ENCODE measurements around the gene GADD45A.
A peak's percentile ranks its signal among the peaks of the same experiment; 100 is the strongest.

Gene GADD45A

DNA sequence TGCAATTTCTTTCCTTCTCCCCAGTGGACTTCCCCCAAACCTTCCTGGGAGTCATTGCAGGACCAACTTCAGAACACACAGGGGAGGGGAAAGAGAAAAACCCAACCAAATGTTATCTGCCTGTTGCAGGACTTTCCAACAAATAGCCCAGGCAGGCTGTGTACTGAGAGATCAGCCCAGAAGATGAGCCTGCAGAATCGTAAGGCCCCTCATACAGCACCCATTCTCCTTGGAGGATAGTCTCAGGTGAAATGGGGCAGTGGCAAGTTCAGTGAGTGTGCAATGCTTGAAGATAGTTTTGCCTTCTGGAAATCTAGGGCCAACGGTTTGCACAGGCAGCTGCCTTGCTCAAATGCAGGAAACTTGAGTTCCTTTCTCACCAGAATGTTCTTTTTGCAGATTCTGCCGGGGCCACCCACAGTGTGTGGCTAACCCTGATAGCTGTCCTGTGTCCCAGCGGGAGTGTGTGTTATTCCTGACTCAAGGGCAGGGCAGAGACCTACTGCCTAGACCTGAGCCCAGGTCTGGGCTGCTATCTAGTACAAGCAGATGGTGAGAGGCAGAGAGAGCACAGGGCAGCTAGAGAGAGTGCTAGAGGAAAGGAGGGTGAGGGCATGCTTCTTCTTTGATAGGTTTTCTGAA, 48.8 kb downstream of the GADD45A start:
- H3K9me2 ChIP-seq (replicated peaks; ENCODE audit: low read depth, low read length): no peaks in the 10 kb centered on the region
- 0 out of 2 replicates have a peak overlapping the region, but pooled peaks have one; percentile 2 for H2AFZ ChIP-seq (ENCODE audit: low read length)
- no peak overlapping the region for H3K4me2 ChIP-seq (ENCODE audit: low read depth, low read length, poor library complexity, severe bottlenecking)
- H3F3A ChIP-seq (ENCODE audit: low read depth): no peaks in the 10 kb centered on the region
- no peaks in the 10 kb centered on the region for H3K9me3 ChIP-seq (ENCODE audit: insufficient read depth, low read depth, low read length)
- H4K20me1 ChIP-seq (ENCODE audit: insufficient read depth, low read length, poor library complexity, severe bottlenecking): no peaks in the 10 kb centered on the region
- H3K4me1 ChIP-seq (ENCODE audit: insufficient read depth, low read length, poor library complexity, severe bottlenecking): peaks cover 8% of the 10 kb centered on the region
- no peaks in the 10 kb centered on the region for H3K36me3 ChIP-seq (ENCODE audit: insufficient read depth, low read length)
- no peak overlapping the region for H3K4me3 ChIP-seq (ENCODE audit: low read length, poor library complexity, severe bottlenecking)
- H3K9ac ChIP-seq (ENCODE audit: low read depth, low read length, poor library complexity, severe bottlenecking): no peak overlapping the region
- TF ChIP-seq EZH2phosphoT487 (IDR thresholded peaks at IDR 0.05; ENCODE audit: borderline replicate concordance): no peak
- TF ChIP-seq, protein P1, sequence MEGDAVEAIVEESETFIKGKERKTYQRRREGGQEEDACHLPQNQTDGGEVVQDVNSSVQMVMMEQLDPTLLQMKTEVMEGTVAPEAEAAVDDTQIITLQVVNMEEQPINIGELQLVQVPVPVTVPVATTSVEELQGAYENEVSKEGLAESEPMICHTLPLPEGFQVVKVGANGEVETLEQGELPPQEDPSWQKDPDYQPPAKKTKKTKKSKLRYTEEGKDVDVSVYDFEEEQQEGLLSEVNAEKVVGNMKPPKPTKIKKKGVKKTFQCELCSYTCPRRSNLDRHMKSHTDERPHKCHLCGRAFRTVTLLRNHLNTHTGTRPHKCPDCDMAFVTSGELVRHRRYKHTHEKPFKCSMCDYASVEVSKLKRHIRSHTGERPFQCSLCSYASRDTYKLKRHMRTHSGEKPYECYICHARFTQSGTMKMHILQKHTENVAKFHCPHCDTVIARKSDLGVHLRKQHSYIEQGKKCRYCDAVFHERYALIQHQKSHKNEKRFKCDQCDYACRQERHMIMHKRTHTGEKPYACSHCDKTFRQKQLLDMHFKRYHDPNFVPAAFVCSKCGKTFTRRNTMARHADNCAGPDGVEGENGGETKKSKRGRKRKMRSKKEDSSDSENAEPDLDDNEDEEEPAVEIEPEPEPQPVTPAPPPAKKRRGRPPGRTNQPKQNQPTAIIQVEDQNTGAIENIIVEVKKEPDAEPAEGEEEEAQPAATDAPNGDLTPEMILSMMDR (conservative IDR thresholded peaks at IDR 0.05; ENCODE audit: low read length): no peak
- H3K79me2 ChIP-seq (ENCODE audit: insufficient read depth, low read length): no peaks in the 10 kb centered on the region
- no peaks in the 10 kb centered on the region for H3K27me3 ChIP-seq (ENCODE audit: insufficient read depth, low read length, poor library complexity, severe bottlenecking)

DNA sequence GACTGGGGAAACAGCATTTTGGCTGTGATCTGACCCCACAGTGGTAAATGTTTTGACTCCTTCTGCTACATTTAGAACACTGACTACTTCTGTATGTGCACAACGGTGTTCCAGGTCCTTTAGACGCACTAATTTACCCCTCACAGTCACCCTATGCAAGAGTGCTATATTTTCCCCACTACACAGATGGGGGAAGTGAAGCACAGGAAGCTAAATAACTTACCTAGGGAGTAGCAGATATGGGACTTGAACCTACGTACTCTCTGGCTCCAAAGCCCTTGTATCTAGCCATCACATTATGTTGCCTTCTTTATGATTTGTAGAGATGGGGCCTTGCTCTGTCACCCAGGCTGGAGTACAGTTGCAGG, 49.3 kb downstream of the GADD45A start:
- Histone ChIP-seq H3K79me2 (ENCODE audit: insufficient read depth, low read length) (no peaks in the 10 kb centered on the region), H3F3A (ENCODE audit: low read depth) (no peaks in the 10 kb centered on the region), H3K4me3 (ENCODE audit: low read length, poor library complexity, severe bottlenecking) (no peak overlapping the region), H3K36me3 (ENCODE audit: insufficient read depth, low read length) (no peaks in the 10 kb centered on the region), H4K20me1 (ENCODE audit: insufficient read depth, low read length, poor library complexity, severe bottlenecking) (no peaks in the 10 kb centered on the region), H3K9me2 (replicated peaks; ENCODE audit: low read depth, low read length) (no peaks in the 10 kb centered on the region), H3K4me2 (ENCODE audit: low read depth, low read length, poor library complexity, severe bottlenecking) (no peak overlapping the region), H3K9ac (ENCODE audit: low read depth, low read length, poor library complexity, severe bottlenecking) (no peak overlapping the region), H3K4me1 (ENCODE audit: insufficient read depth, low read length, poor library complexity, severe bottlenecking) (peaks cover 8% of the 10 kb centered on the region), H3K27me3 (ENCODE audit: insufficient read depth, low read length, poor library complexity, severe bottlenecking) (no peaks in the 10 kb centered on the region), H3K9me3 (ENCODE audit: insufficient read depth, low read depth, low read length) (no peaks in the 10 kb centered on the region), H2AFZ (ENCODE audit: low read length) (0 out of 2 replicates have a peak overlapping the region, but pooled peaks have one; percentile 2)
- TF ChIP-seq, protein P1 (conservative IDR thresholded peaks at IDR 0.05; ENCODE audit: low read length): no peak
- no peak for TF ChIP-seq EZH2phosphoT487 (IDR thresholded peaks at IDR 0.05; ENCODE audit: borderline replicate concordance)

DNA sequence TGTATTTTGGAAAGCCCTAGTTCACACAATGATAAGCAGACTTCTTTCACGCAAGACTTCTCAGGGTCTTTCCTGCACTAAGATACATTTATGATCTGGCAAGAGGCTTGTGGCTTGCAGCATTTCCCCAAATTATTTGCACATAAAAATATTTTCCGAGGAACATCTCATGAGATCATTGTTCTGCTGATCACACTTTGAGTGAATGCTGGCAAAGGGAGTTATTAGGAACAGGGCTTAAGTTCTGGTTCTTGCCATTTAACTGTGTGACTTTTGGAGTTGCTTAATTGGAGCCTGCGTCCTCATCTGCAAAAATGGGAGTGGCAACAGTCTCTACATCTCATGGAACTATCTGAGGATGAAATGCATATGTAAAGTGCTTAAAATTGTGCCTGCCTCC, 50.2 kb downstream of the GADD45A start:
- TF ChIP-seq, protein P1 (conservative IDR thresholded peaks at IDR 0.05; ENCODE audit: low read length): no peak
- TF ChIP-seq EZH2phosphoT487 (IDR thresholded peaks at IDR 0.05; ENCODE audit: borderline replicate concordance): no peak
- Histone ChIP-seq H3K4me2 (ENCODE audit: low read depth, low read length, poor library complexity, severe bottlenecking) (no peak overlapping the region), H2AFZ (ENCODE audit: low read length) (no peak overlapping the region), H3K36me3 (ENCODE audit: insufficient read depth, low read length) (no peaks in the 10 kb centered on the region), H3K4me1 (ENCODE audit: insufficient read depth, low read length, poor library complexity, severe bottlenecking) (peaks cover 8% of the 10 kb centered on the region), H4K20me1 (ENCODE audit: insufficient read depth, low read length, poor library complexity, severe bottlenecking) (no peaks in the 10 kb centered on the region), H3F3A (ENCODE audit: low read depth) (no peaks in the 10 kb centered on the region), H3K9me2 (replicated peaks; ENCODE audit: low read depth, low read length) (no peaks in the 10 kb centered on the region), H3K4me3 (ENCODE audit: low read length, poor library complexity, severe bottlenecking) (no peak overlapping the region), H3K79me2 (ENCODE audit: insufficient read depth, low read length) (no peaks in the 10 kb centered on the region), H3K9ac (ENCODE audit: low read depth, low read length, poor library complexity, severe bottlenecking) (no peak overlapping the region), H3K27me3 (ENCODE audit: insufficient read depth, low read length, poor library complexity, severe bottlenecking) (no peaks in the 10 kb centered on the region), H3K9me3 (ENCODE audit: insufficient read depth, low read depth, low read length) (no peaks in the 10 kb centered on the region)
